OCI-LY1 (cell line): ENCODE results near the gene PRSS22.
A peak's percentile ranks its signal among the peaks of the same experiment; 100 is the strongest.

ENCODE experiments used
- H2AFZ ChIP-seq: fragments of 200-600 bp; sonication (generic), shearing (Covaris generic); 2 replicates; pipeline ENCODE4 v1.6.0; 2014; ENCODE audit warnings: antibody characterized with exemption, mild to moderate bottlenecking, low read length
- H3F3A ChIP-seq: fragments of 200-600 bp; sonication (generic), shearing (Covaris generic); 2 replicates; pipeline ENCODE4 v1.6.0; 2014; ENCODE audit warnings: mild to moderate bottlenecking, antibody characterized with exemption, low read length, moderate library complexity; ENCODE audit not compliant: insufficient read depth
- H3K27ac ChIP-seq: fragments of 200-600 bp; sonication (generic); 2 replicates; pipeline ENCODE4 v1.5.1; 2014; ENCODE audit warnings: low read length, mixed run types, mild to moderate bottlenecking, low read depth; ENCODE audit not compliant: poor library complexity, severe bottlenecking
- H3K27me3 ChIP-seq: fragments of 200-600 bp; sonication (generic); 2 replicates; pipeline ENCODE4 v1.6.0; 2014; ENCODE audit warnings: antibody characterized with exemption, mild to moderate bottlenecking, low read length, moderate library complexity; ENCODE audit not compliant: insufficient read depth
- H3K36me3 ChIP-seq: fragments of 200-600 bp; sonication (generic); 2 replicates; pipeline ENCODE4 v1.6.1; 2014; ENCODE audit warnings: mild to moderate bottlenecking, antibody characterized with exemption, low read length, moderate library complexity, mixed read lengths; ENCODE audit not compliant: insufficient read depth
- H3K4me1 ChIP-seq: fragments of 200-600 bp; sonication (generic); 2 replicates; pipeline ENCODE4 v1.5.1; 2014; ENCODE audit warnings: mild to moderate bottlenecking, low read length, moderate library complexity; ENCODE audit not compliant: insufficient read depth, severe bottlenecking
- H3K4me2 ChIP-seq: fragments of 200-600 bp; sonication (generic), shearing (Covaris generic); 2 replicates; pipeline ENCODE4 v1.6.1; 2014; ENCODE audit warnings: low read length
- H3K4me3 ChIP-seq: fragments of 200-600 bp; sonication (generic); 2 replicates; pipeline ENCODE4 v1.5.1; 2014; ENCODE audit warnings: low read length, low read depth, mild to moderate bottlenecking, mixed read lengths; ENCODE audit not compliant: poor library complexity, severe bottlenecking
- H3K79me2 ChIP-seq: fragments of 200-600 bp; shearing (Covaris generic); 2 replicates; pipeline ENCODE4 v1.6.1; 2016; ENCODE audit warnings: mixed run types, low read length, mixed read lengths; ENCODE audit not compliant: insufficient read depth
- H3K9ac ChIP-seq: fragments of 200-600 bp; sonication (generic), shearing (Covaris generic); 2 replicates; pipeline ENCODE4 v1.6.1; 2014; ENCODE audit warnings: mild to moderate bottlenecking, low read length, mixed read lengths
- H3K9me2 ChIP-seq: fragments of 200-600 bp; sonication (generic), shearing (Covaris generic); 2 replicates; pipeline ENCODE4 v1.6.1; 2014; ENCODE audit warnings: low read depth, mild to moderate bottlenecking, low read length, mixed read lengths
- H3K9me3 ChIP-seq: fragments of 200-600 bp; shearing (Covaris generic); 2 replicates; pipeline ENCODE4 v1.6.1; 2014; ENCODE audit warnings: low read length, mixed read lengths
- H4K20me1 ChIP-seq: fragments of 200-600 bp; sonication (generic), shearing (Covaris generic); 2 replicates; pipeline ENCODE4 v1.6.0; 2016; ENCODE audit warnings: mild to moderate bottlenecking, low read length; ENCODE audit not compliant: insufficient read depth
- EZH2 ChIP-seq: fragments of 200-600 bp; sonication (generic), shearing (Covaris generic); IDR thresholded peaks from 2 replicates; pipeline ENCODE4 v1.8.0; 2017; ENCODE audit warnings: borderline replicate concordance, mixed run types, mild to moderate bottlenecking, antibody characterized with exemption, low read length, moderate library complexity, mixed read lengths
- TF ChIP-seq, protein P1 (sequence below): fragments of 200-600 bp; sonication (generic), shearing (Covaris generic); IDR thresholded peaks from 2 replicates; pipeline ENCODE4 v1.5.1; 2017; ENCODE audit warnings: mild to moderate bottlenecking, antibody characterized with exemption, low read length, moderate library complexity, mixed read lengths

PRSS22 gene

GRCh38 chr16:2895813-2896212 is 37.8 kb upstream of the PRSS22 start:
- no peak overlapping the region for H3K9ac ChIP-seq
- no peak overlapping the region for H3K4me3 ChIP-seq
- H3K27ac ChIP-seq = no peak overlapping the region
- no peaks in the 10 kb centered on the region for H3K4me1 ChIP-seq
- H4K20me1 ChIP-seq = no peaks in the 10 kb centered on the region
- no peak overlapping the region for H2AFZ ChIP-seq
- no peaks in the 10 kb centered on the region for H3K9me3 ChIP-seq
- H3F3A ChIP-seq = no peaks in the 10 kb centered on the region
- H3K36me3 ChIP-seq = no peaks in the 10 kb centered on the region
- H3K27me3 ChIP-seq = no peaks in the 10 kb centered on the region
- no peaks in the 10 kb centered on the region for H3K79me2 ChIP-seq
- no peak for TF ChIP-seq EZH2
- TF ChIP-seq, protein P1, sequence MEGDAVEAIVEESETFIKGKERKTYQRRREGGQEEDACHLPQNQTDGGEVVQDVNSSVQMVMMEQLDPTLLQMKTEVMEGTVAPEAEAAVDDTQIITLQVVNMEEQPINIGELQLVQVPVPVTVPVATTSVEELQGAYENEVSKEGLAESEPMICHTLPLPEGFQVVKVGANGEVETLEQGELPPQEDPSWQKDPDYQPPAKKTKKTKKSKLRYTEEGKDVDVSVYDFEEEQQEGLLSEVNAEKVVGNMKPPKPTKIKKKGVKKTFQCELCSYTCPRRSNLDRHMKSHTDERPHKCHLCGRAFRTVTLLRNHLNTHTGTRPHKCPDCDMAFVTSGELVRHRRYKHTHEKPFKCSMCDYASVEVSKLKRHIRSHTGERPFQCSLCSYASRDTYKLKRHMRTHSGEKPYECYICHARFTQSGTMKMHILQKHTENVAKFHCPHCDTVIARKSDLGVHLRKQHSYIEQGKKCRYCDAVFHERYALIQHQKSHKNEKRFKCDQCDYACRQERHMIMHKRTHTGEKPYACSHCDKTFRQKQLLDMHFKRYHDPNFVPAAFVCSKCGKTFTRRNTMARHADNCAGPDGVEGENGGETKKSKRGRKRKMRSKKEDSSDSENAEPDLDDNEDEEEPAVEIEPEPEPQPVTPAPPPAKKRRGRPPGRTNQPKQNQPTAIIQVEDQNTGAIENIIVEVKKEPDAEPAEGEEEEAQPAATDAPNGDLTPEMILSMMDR = no peak
- H3K4me2 ChIP-seq = no peak overlapping the region
- H3K9me2 ChIP-seq = no peaks in the 10 kb centered on the region

- Histone ChIP-seq H3K27ac (no peak overlapping the region), H3F3A (no peaks in the 10 kb centered on the region), H3K9ac (no peak overlapping the region), H3K79me2 (no peaks in the 10 kb centered on the region), H3K4me2 (no peak overlapping the region), H3K9me2 (no peaks in the 10 kb centered on the region), H3K27me3 (no peaks in the 10 kb centered on the region), H3K4me3 (no peak overlapping the region), H2AFZ (no peak overlapping the region), H4K20me1 (no peaks in the 10 kb centered on the region), H3K9me3 (no peaks in the 10 kb centered on the region), H3K36me3 (no peaks in the 10 kb centered on the region), H3K4me1 (no peaks in the 10 kb centered on the region)
- TF ChIP-seq, protein P1 = no peak
- no peak for TF ChIP-seq EZH2
These were observed 36.3 kb upstream of the PRSS22 start for GRCh38 chr16:2894231-2894630.

- H3F3A ChIP-seq = no peaks in the 10 kb centered on the region
- H3K36me3 ChIP-seq = no peaks in the 10 kb centered on the region; the same call in 1 of the 2 replicates
- H3K9me2 ChIP-seq = no peaks in the 10 kb centered on the region
- no peak overlapping the region for H3K9ac ChIP-seq
- no peaks in the 10 kb centered on the region for H4K20me1 ChIP-seq
- no peak overlapping the region for H2AFZ ChIP-seq
- H3K79me2 ChIP-seq = no peaks in the 10 kb centered on the region
- peaks cover 5% of the 10 kb centered on the region for H3K4me1 ChIP-seq
- TF ChIP-seq, protein P1 = no peak
- TF ChIP-seq EZH2 = no peak
- peak overlapping the region; percentile 68 for H3K4me3 ChIP-seq
- no peaks in the 10 kb centered on the region for H3K27me3 ChIP-seq
- H3K27ac ChIP-seq = no peak overlapping the region
- peak overlapping the region; percentile 71 for H3K4me2 ChIP-seq
- H3K9me3 ChIP-seq = peaks cover 9% of the 10 kb centered on the region
These were observed 26.1 kb upstream of the PRSS22 start for GRCh38 chr16:2884041-2884451.
